Activated naive CD4-positive, alpha-beta T cell treated with anti-CD3 and anti-CD28 coated beads for 36 hours (primary cell): ENCODE results near the gene XRCC4. TPM values are rescaled to one million over a fixed set of nuclear protein-coding genes. Genes with fewer than 3 reads are reported as not detected.
"Not testable (repeated sequence)": the region's sequence is repeated elsewhere in the genome, so short reads cannot be mapped to it uniquely, and the experiment has no call there.

Experiments used
- CTCF ChIA-PET: fragments of 350-600 bp; sonication (Branson Sonifier 250); formaldehyde crosslinking; loops from one replicate; lab custom pipeline; 2021; ENCODE audit warnings: antibody characterized with exemption; lab: Charles Lee
- DNase-seq: peaks from one replicate; pipeline ENCODE4 v3.0.0-alpha.2; 2020
- H3K27ac Mint-ChIP-seq: one replicate; pipeline ENCODE4 v1.8.0; 2021; ENCODE audit warnings: mild to moderate bottlenecking, mixed read lengths
- H3K27me3 Mint-ChIP-seq: one replicate; pipeline ENCODE4 v1.8.0; 2021; ENCODE audit warnings: low read depth, mixed read lengths
- H3K36me3 Mint-ChIP-seq: one replicate; pipeline ENCODE4 v1.8.0; 2021; ENCODE audit warnings: low read depth, mixed read lengths
- H3K4me1 Mint-ChIP-seq: one replicate; pipeline ENCODE4 v1.8.0; 2021; ENCODE audit warnings: low read depth, mixed read lengths
- H3K4me3 Mint-ChIP-seq: one replicate; pipeline ENCODE4 v1.8.0; 2021; ENCODE audit warnings: mild to moderate bottlenecking, moderate library complexity, mixed read lengths
- H3K9me3 Mint-ChIP-seq: one replicate; pipeline ENCODE4 v1.8.0; 2021; ENCODE audit warnings: mixed read lengths
- intact Hi-C: fragments of 100-400 bp; cut with micrococcal nuclease; formaldehyde crosslinking; loops from one replicate; pipeline ENCODE4 v1.15.1; 2023
- total RNA-seq, 2 experiments: library from RNA; stranded (reverse); gene quantifications; one replicate each; pipeline ENCODE4 v1.2.3, GENCODE V29; 2021

XRCC4 gene
- total RNA-seq, 2 experiments from 2014 or later = 12.1 to 12.8 TPM

DNA sequence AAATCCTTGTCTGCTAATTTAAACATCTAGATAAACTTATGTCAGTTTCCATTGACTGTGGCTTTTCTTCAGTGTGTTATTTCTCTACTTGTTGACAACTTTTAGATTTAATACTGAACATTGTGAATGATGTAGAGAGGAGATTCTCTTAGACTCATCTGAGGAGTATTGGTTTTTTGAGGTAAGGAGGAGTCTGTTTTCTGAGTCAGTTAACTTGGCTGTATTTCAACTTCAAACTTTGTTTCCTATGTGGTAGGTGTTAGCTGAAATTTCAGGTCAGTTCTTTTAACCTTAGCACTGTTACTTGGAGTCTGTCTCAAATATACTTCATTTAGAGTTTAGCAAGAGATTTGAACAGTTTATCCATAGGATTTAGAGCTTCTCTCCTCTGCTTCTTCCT, 67.9 kb downstream of the XRCC4 start:
- Mint-ChIP-seq H3K4me1 (peaks cover 2% of the 10 kb centered on the region), H3K36me3 (peaks cover 8% of the 10 kb centered on the region), H3K4me3 (no peak overlapping the region), H3K9me3 (no peaks in the 10 kb centered on the region), H3K27ac (no peak overlapping the region), H3K27me3 (no peaks in the 10 kb centered on the region)
- CTCF ChIA-PET = no interaction called here
- intact Hi-C loops = no loop called here
- DNase-seq = no peak

- DNase-seq = no peak
- intact Hi-C loops = no loop called here
- peaks cover 2% of the 10 kb centered on the region for H3K4me1 Mint-ChIP-seq
- CTCF ChIA-PET = no interaction called here
- peaks cover 8% of the 10 kb centered on the region for H3K36me3 Mint-ChIP-seq
- H3K27ac Mint-ChIP-seq = no peak overlapping the region
- no peaks in the 10 kb centered on the region for H3K9me3 Mint-ChIP-seq
- H3K27me3 Mint-ChIP-seq = no peaks in the 10 kb centered on the region
- no peak overlapping the region for H3K4me3 Mint-ChIP-seq
Measured at GRCh38 chr5:83145882-83146331, 68.6 kb downstream of the XRCC4 start.

- H3K9me3 Mint-ChIP-seq = no peaks in the 10 kb centered on the region
- no peaks in the 10 kb centered on the region for H3K27me3 Mint-ChIP-seq
- H3K36me3 Mint-ChIP-seq = peaks cover 8% of the 10 kb centered on the region
- H3K4me1 Mint-ChIP-seq = peaks cover 2% of the 10 kb centered on the region
- no peak overlapping the region for H3K27ac Mint-ChIP-seq
- no peak overlapping the region for H3K4me3 Mint-ChIP-seq
- intact Hi-C loops = no loop called here
- DNase-seq = no peak
- CTCF ChIA-PET = no interaction called here
Measured at GRCh38 chr5:83146441-83146840, 69.1 kb downstream of the XRCC4 start.

DNA sequence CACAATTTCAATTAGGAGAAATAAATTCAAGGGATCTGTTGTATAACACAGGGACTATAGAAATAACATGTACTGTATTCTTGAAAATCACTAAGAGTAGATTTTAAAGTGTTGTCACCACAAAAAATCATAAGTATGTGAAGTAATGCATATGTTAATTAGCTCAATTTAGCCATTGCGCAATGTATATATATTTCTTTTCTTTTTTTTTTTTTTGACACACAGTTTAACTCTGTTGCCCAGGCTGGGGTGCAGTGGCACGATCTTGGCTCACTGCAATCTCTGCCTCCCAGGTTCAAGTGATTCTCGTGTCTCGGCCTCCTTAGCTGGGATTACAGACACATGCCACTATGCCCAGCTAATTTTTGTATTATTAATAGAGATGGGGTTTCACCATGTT, 70.2 kb downstream of the XRCC4 start:
- Mint-ChIP-seq H3K27me3 (no peaks in the 10 kb centered on the region), H3K27ac (no peak overlapping the region), H3K4me3 (no peak overlapping the region), H3K9me3 (no peaks in the 10 kb centered on the region), H3K36me3 (peaks cover 6% of the 10 kb centered on the region), H3K4me1 (no peaks in the 10 kb centered on the region)
- intact Hi-C loops = no loop called here
- CTCF ChIA-PET = interaction anchor here (0.7 kb wide), 1 partner anchor 797 kb away, joined by 3 read pairs; no protein-coding TSS in a partner anchor
- DNase-seq = no peak

DNA sequence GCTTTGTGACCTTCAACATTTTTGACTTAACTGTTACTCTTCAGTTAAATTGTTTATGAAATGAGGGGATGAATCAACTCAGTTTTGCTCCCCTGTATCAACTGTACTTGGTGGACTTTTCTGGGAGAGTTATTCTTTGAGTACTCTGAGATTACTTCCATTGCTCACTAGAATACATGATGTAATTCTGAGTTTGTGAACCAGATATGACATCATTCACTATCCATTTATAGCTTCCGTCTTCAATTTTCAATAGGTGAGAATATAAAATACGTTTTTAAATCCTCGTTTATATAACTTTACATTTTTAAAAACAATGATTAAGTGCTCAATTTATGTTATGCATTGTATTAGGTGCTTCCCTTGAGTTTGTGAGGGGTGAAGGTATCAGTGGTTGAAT, 71.0 kb downstream of the XRCC4 start:
- Mint-ChIP-seq H3K36me3 (peaks cover 6% of the 10 kb centered on the region), H3K4me1 (no peaks in the 10 kb centered on the region), H3K4me3 (no peak overlapping the region), H3K27me3 (no peaks in the 10 kb centered on the region), H3K9me3 (no peaks in the 10 kb centered on the region), H3K27ac (no peak overlapping the region)
- no peak for DNase-seq
- CTCF ChIA-PET = no interaction called here
- intact Hi-C loops = no loop called here

GRCh38 chr5:83149671-83150070, 72.3 kb downstream of the XRCC4 start:
- intact Hi-C loops = no loop called here
- Mint-ChIP-seq H3K27me3 (no peaks in the 10 kb centered on the region), H3K36me3 (peaks cover 4% of the 10 kb centered on the region), H3K27ac (no peak overlapping the region), H3K4me3 (no peak overlapping the region), H3K4me1 (no peaks in the 10 kb centered on the region), H3K9me3 (no peaks in the 10 kb centered on the region)
- CTCF ChIA-PET = no interaction called here
- DNase-seq = no peak

DNA sequence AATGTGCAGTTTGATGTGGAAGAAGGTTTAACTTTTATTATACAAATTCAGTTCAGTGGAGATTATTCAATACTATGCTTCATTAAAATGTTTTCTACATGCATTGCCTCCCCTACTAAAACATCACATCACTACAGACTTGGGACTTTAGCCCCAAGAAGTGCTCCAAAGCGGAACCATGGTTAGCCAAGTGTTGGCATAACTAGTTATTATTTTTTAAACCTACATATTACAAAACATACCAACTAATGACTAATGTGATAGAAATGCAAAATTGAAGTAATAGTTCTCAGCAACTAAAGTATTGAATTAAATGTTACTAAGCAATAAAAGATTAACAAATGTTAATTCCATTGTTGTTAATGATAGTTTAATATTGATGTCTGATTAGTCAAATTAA, 74.5 kb downstream of the XRCC4 start:
- H3K27me3 Mint-ChIP-seq = no peaks in the 10 kb centered on the region
- peaks cover 2% of the 10 kb centered on the region for H3K36me3 Mint-ChIP-seq
- CTCF ChIA-PET = interaction anchor here (0.7 kb wide), 1 partner anchor 8 kb away, joined by 4 read pairs; no protein-coding TSS in a partner anchor

GRCh38 chr5:83152996-83153395, 75.6 kb downstream of the XRCC4 start:
- H3K27ac Mint-ChIP-seq, H3K36me3 Mint-ChIP-seq, H3K27me3 Mint-ChIP-seq, H3K4me3 Mint-ChIP-seq, CTCF ChIA-PET, intact Hi-C loops, DNase-seq, H3K9me3 Mint-ChIP-seq, H3K4me1 Mint-ChIP-seq: not testable (repeated sequence)

More for the DNA sequence above, 74.5 kb downstream of the XRCC4 start:
- Mint-ChIP-seq H3K9me3 (no peaks in the 10 kb centered on the region), H3K4me3 (no peak overlapping the region), H3K27ac (no peak overlapping the region), H3K4me1 (no peaks in the 10 kb centered on the region)
- DNase-seq = no peak
- intact Hi-C loops = no loop called here

DNA sequence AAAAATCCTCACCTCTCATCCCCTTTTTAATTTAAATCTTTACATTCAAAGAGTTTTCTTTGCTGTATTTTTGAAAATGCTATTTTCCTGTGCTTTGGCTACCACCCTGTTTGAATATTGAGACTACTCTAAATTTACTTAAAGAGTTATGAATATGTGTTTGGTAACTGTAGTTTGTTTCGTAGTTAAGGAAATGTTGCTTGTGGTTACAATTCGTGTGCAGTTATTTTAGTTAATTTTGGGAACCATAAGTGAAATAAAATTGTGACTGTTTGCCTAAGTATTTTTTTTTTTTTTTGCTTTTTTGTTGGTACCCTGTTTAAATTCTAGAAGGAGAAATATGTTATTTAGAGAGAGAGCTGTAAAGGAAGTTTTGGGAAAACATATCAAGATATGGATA, 78.7 kb downstream of the XRCC4 start:
- H3K27me3 Mint-ChIP-seq = no peaks in the 10 kb centered on the region
- H3K9me3 Mint-ChIP-seq = no peaks in the 10 kb centered on the region
- intact Hi-C loops = no loop called here
- CTCF ChIA-PET = no interaction called here
- no peaks in the 10 kb centered on the region for H3K36me3 Mint-ChIP-seq
- no peaks in the 10 kb centered on the region for H3K4me1 Mint-ChIP-seq
- H3K27ac Mint-ChIP-seq = no peak overlapping the region
- no peak for DNase-seq
- no peak overlapping the region for H3K4me3 Mint-ChIP-seq

- intact Hi-C loops = no loop called here
- DNase-seq = no peak
- H3K4me1 Mint-ChIP-seq = no peaks in the 10 kb centered on the region
- CTCF ChIA-PET = no interaction called here
- H3K27ac Mint-ChIP-seq = no peak overlapping the region
- no peaks in the 10 kb centered on the region for H3K36me3 Mint-ChIP-seq
- no peak overlapping the region for H3K4me3 Mint-ChIP-seq
- H3K9me3 Mint-ChIP-seq = no peaks in the 10 kb centered on the region
- H3K27me3 Mint-ChIP-seq = no peaks in the 10 kb centered on the region
Measured at GRCh38 chr5:83157163-83157562, 79.8 kb downstream of the XRCC4 start.

DNA sequence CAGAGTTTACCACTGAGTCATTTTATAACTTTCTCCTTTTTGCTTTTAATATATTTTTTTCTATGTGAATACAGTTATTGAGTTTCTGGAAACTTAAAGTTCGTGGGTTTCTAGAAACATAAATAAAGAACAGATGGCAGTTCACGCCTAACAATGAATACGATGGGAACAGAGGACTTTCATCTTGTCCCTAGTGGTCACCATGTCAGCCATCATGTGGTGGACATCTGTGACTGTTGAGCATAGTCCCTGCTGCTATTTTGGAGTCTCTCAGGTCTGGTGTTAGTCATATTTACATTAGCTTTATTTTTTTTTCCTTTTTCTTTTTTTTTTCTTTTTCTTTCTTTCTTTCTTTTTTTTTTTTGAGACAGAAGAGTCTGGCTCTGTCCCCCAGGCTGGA, 85.3 kb downstream of the XRCC4 start:
- no peak overlapping the region for H3K4me3 Mint-ChIP-seq
- no peaks in the 10 kb centered on the region for H3K27me3 Mint-ChIP-seq
- H3K36me3 Mint-ChIP-seq = peaks cover 5% of the 10 kb centered on the region
- H3K9me3 Mint-ChIP-seq = no peaks in the 10 kb centered on the region
- no peak for DNase-seq
- no peak overlapping the region for H3K27ac Mint-ChIP-seq
- CTCF ChIA-PET = interaction anchor here (0.5 kb wide), 1 partner anchor 851 kb away, joined by 3 read pairs; no protein-coding TSS in a partner anchor
- intact Hi-C loops = no loop called here
- H3K4me1 Mint-ChIP-seq = no peaks in the 10 kb centered on the region

- Mint-ChIP-seq H3K9me3 (no peaks in the 10 kb centered on the region), H3K27ac (no peak overlapping the region), H3K36me3 (peaks cover 5% of the 10 kb centered on the region), H3K4me3 (no peak overlapping the region), H3K4me1 (no peaks in the 10 kb centered on the region), H3K27me3 (no peaks in the 10 kb centered on the region)
- intact Hi-C loops = no loop called here
- CTCF ChIA-PET = no interaction called here
- DNase-seq = no peak
Measured at GRCh38 chr5:83167538-83167937, 90.2 kb downstream of the XRCC4 start.

DNA sequence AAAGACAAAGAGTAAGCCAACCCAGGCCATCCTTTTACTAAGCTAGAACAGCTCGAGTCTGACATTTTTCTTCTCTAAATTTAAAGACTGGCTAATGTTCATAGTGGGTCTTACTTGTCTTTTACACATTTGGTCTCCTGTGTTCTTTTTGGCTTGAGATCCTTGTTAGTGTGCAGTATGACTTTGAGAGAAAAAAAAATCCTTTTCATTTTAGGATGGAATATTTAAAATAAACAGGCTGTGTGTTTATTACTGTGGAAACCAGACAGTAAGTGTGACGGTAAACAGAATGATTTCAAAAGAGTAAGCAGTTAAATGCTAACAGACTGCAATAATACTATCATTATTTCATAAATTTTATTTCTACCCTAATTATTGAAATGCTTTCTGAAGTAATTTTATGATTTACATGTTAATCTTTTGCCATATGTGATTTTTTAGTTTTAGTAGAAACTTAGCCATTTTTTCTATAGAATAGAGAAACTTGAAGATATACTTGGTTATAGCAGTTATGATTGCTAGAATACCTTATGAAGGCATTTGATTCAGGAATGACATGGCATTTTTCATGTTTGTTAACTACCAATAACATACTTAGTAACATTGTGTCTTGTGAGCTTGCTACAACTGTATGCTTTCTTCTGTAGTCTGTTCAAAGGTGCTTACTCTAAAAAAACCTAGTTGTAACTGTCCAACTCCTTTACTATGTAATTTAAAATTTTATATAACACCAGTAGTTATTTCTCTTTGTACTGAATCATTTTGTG, 92.4 kb downstream of the XRCC4 start:
- H3K4me1 Mint-ChIP-seq = peaks cover 2% of the 10 kb centered on the region
- H3K9me3 Mint-ChIP-seq = no peaks in the 10 kb centered on the region
- intact Hi-C loops = no loop called here
- H3K27ac Mint-ChIP-seq = no peak overlapping the region
- CTCF ChIA-PET = no interaction called here
- peaks cover 5% of the 10 kb centered on the region for H3K36me3 Mint-ChIP-seq
- no peak for DNase-seq
- no peak overlapping the region for H3K4me3 Mint-ChIP-seq
- no peaks in the 10 kb centered on the region for H3K27me3 Mint-ChIP-seq
